Upper lobe of left lung (tissue), 4 donors: ENCODE measurements around the gene F13A1.

Experiments used
- CTCF ChIP-seq, 6 experiments: fragments of 450-650 bp in 4 of 6; fragments of 200-600 bp in 2 of 6; sonication (generic) in 2 of 6; IDR thresholded peaks; one replicate each; pipeline ENCODE4 v1.5.1; 2016 to 2019; ENCODE audit warnings: antibody characterized with exemption in 6 of 6
- EP300 ChIP-seq, 4 donors: sonication (generic); formaldehyde crosslinking; IDR thresholded peaks; one replicate each; pipeline ENCODE4 v1.5.1; 2017; ENCODE audit warnings: antibody characterized with exemption in 4 of 4, control low read depth in 2 of 4
- POLR2A ChIP-seq, 4 donors: fragments of 450-650 bp; IDR thresholded peaks; one replicate each; pipeline ENCODE4 v1.5.1; 2016 to 2017; ENCODE audit warnings: antibody characterized with exemption in 4 of 4, mild to moderate bottlenecking in 2 of 4
- POLR2AphosphoS5 ChIP-seq, 2 donors: sonication (generic); formaldehyde crosslinking; IDR thresholded peaks; one replicate each; pipeline ENCODE4 v1.5.1; 2017; ENCODE audit warnings: antibody characterized with exemption in 2 of 2

- no peak for TF ChIP-seq CTCF (IDR thresholded peaks at IDR 0.05)
- TF ChIP-seq POLR2A (IDR thresholded peaks at IDR 0.05): no peak
- TF ChIP-seq POLR2AphosphoS5 (IDR thresholded peaks at IDR 0.05): no peak
- TF ChIP-seq EP300 (IDR thresholded peaks at IDR 0.05): no peak
Measured at GRCh38 chr6:6191909-6192308, 128.6 kb downstream of the F13A1 start.
